ENCODE data around the gene MFSD12. TPM values are rescaled to one million over a fixed set of nuclear protein-coding genes. Genes with fewer than 3 reads are reported as not detected.

The MFSD12 gene
- total RNA-seq, 2 experiments from 2014 or later, result 78.8 to 79.4 TPM

- ChIA-PET POLR2A (no interaction called here), CTCF (ENCODE audit: unreplicated experiment) (no interaction called here)
- H3K4me3 ChIP-seq (ENCODE audit: low read depth, low read length, poor library complexity, severe bottlenecking), result no peak overlapping the region
- H4K20me1 ChIP-seq (ENCODE audit: insufficient read depth, low read length), result no peaks in the 10 kb centered on the region
- intact Hi-C loops (cut with micrococcal nuclease; ENCODE audit: unreplicated experiment), result no loop called here
- TF ChIP-seq EZH2phosphoT487 (IDR thresholded peaks at IDR 0.05; ENCODE audit: borderline replicate concordance, low read depth, low read length) (no peak), CTCF (conservative IDR thresholded peaks at IDR 0.05; ENCODE audit: low read length) (no peak)
- no peak overlapping the region for H3K4me2 ChIP-seq (ENCODE audit: low read length)
- no TSS peak for BruUV-seq (replicated peaks)
- H3K9me3 ChIP-seq (ENCODE audit: low read length), result no peaks in the 10 kb centered on the region
- no peak overlapping the region for H2AFZ ChIP-seq (ENCODE audit: low read length)
- no peaks in the 10 kb centered on the region for H3K4me1 ChIP-seq (ENCODE audit: insufficient read depth, low read length, poor library complexity, severe bottlenecking)
- H3K36me3 ChIP-seq (ENCODE audit: insufficient read depth, low read length), result peaks cover 14% of the 10 kb centered on the region
- no peak for DNase-seq (ENCODE audit: low spot score)
- H3K27ac ChIP-seq (ENCODE audit: low read depth, low read length, poor library complexity, severe bottlenecking), result no peak overlapping the region
- no peaks in the 10 kb centered on the region for H3K79me2 ChIP-seq (ENCODE audit: insufficient read depth, low read depth, low read length)
- H3K9me2 ChIP-seq (ENCODE audit: insufficient read depth, low read length), result no peaks in the 10 kb centered on the region
Observed at GRCh38 chr19:3580156-3580934, 23.0 kb upstream of the MFSD12 start.

- POLR2A ChIA-PET, result interaction anchor here (1.2 kb wide), 1 partner anchor 49 kb away, joined by 3 read pairs; no protein-coding TSS in a partner anchor
- DNase-seq (ENCODE audit: low spot score), result no peak
- intact Hi-C loops (cut with micrococcal nuclease; ENCODE audit: unreplicated experiment), result no loop called here
- no peak overlapping the region for H3K4me3 ChIP-seq (ENCODE audit: low read depth, low read length, poor library complexity, severe bottlenecking)
- no peaks in the 10 kb centered on the region for H4K20me1 ChIP-seq (ENCODE audit: insufficient read depth, low read length)
- peaks cover 25% of the 10 kb centered on the region for H3K36me3 ChIP-seq (ENCODE audit: insufficient read depth, low read length)
- H3K79me2 ChIP-seq (ENCODE audit: insufficient read depth, low read depth, low read length), result peaks cover under 1% of the 10 kb centered on the region; the same call in 1 of the 2 replicates
- H3K4me1 ChIP-seq (ENCODE audit: insufficient read depth, low read length, poor library complexity, severe bottlenecking), result no peaks in the 10 kb centered on the region
- no peak for TF ChIP-seq CTCF (conservative IDR thresholded peaks at IDR 0.05; ENCODE audit: low read length)
- no peak for TF ChIP-seq EZH2phosphoT487 (IDR thresholded peaks at IDR 0.05; ENCODE audit: borderline replicate concordance, low read depth, low read length)
- no peak overlapping the region for H3K27ac ChIP-seq (ENCODE audit: low read depth, low read length, poor library complexity, severe bottlenecking)
- TSS peak; percentile 78 for BruUV-seq (replicated peaks)
- H2AFZ ChIP-seq (ENCODE audit: low read length), result no peak overlapping the region
- H3K9me3 ChIP-seq (ENCODE audit: low read length), result no peaks in the 10 kb centered on the region
- H3K9me2 ChIP-seq (ENCODE audit: insufficient read depth, low read length), result no peaks in the 10 kb centered on the region
- no peak overlapping the region for H3K4me2 ChIP-seq (ENCODE audit: low read length)
- CTCF ChIA-PET (ENCODE audit: unreplicated experiment), result no interaction called here
Observed at GRCh38 chr19:3578390-3578789, 21.0 kb upstream of the MFSD12 start.

- H3K79me2 ChIP-seq (ENCODE audit: insufficient read depth, low read depth, low read length), result peaks cover 5% of the 10 kb centered on the region; the same call in 1 of the 2 replicates
- no peaks in the 10 kb centered on the region for H3K9me2 ChIP-seq (ENCODE audit: insufficient read depth, low read length)
- peaks cover 25% of the 10 kb centered on the region for H3K36me3 ChIP-seq (ENCODE audit: insufficient read depth, low read length)
- intact Hi-C loops (cut with micrococcal nuclease; ENCODE audit: unreplicated experiment), result no loop called here
- DNase-seq (ENCODE audit: low spot score), result no peak
- no peaks in the 10 kb centered on the region for H4K20me1 ChIP-seq (ENCODE audit: insufficient read depth, low read length)
- ChIA-PET CTCF (ENCODE audit: unreplicated experiment) (no interaction called here), POLR2A (no interaction called here)
- no peaks in the 10 kb centered on the region for H3K4me1 ChIP-seq (ENCODE audit: insufficient read depth, low read length, poor library complexity, severe bottlenecking)
- H3K4me2 ChIP-seq (ENCODE audit: low read length), result no peak overlapping the region
- H2AFZ ChIP-seq (ENCODE audit: low read length), result no peak overlapping the region
- TF ChIP-seq EZH2phosphoT487 (IDR thresholded peaks at IDR 0.05; ENCODE audit: borderline replicate concordance, low read depth, low read length) (no peak), CTCF (conservative IDR thresholded peaks at IDR 0.05; ENCODE audit: low read length) (no peak)
- no TSS peak for BruUV-seq (replicated peaks)
- no peak overlapping the region for H3K27ac ChIP-seq (ENCODE audit: low read depth, low read length, poor library complexity, severe bottlenecking)
- no peak overlapping the region for H3K4me3 ChIP-seq (ENCODE audit: low read depth, low read length, poor library complexity, severe bottlenecking)
- H3K9me3 ChIP-seq (ENCODE audit: low read length), result no peaks in the 10 kb centered on the region
Observed at GRCh38 chr19:3577723-3578344, 20.4 kb upstream of the MFSD12 start.
